Measurements from ENCODE around the gene RPRML. TPM values are rescaled to one million over a fixed set of nuclear protein-coding genes. Genes with fewer than 3 reads are reported as not detected.

The RPRML gene
- total RNA-seq, 1 donor: not detected

DNA sequence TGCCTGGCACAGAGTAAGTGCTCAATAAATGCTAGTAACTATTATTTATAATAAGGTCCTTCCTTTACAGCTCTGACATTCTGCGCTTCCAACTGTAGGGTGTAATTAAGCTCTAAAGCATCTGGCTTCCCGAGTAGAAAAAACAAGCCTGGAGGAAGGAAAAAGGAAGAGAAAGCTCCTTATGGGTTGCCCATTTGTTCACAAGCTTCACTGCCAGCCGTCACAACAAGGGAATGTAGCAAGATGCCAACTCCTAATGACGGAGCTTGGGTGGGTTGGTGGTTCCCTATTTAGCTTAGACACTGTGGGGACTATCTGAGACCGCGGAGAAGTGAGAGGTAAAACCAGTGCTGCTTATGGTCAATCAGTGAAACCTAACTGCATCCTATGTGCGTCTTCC lies 7.3 kb upstream of the RPRML start:
- no peak overlapping the region for H3K4me3 ChIP-seq (ENCODE audit: insufficient read depth, low read length)
- no peak overlapping the region for H3K4me2 ChIP-seq (ENCODE audit: insufficient read depth, low read length)
- H2AFZ ChIP-seq (ENCODE audit: low read length): no peak overlapping the region
- H3K27me3 ChIP-seq (ENCODE audit: insufficient read depth, low read length): peaks cover 26% of the 10 kb centered on the region
- no peaks in the 10 kb centered on the region for H3K79me2 ChIP-seq (ENCODE audit: insufficient read depth, low read length)
- H3K27ac ChIP-seq (ENCODE audit: low read depth, low read length): no peak overlapping the region
- H4K20me1 ChIP-seq (ENCODE audit: insufficient read depth, low read length): no peaks in the 10 kb centered on the region
- no peak for DNase-seq (ENCODE audit: insufficient read length, low spot score, missing footprints)
- TF ChIP-seq, protein P1, sequence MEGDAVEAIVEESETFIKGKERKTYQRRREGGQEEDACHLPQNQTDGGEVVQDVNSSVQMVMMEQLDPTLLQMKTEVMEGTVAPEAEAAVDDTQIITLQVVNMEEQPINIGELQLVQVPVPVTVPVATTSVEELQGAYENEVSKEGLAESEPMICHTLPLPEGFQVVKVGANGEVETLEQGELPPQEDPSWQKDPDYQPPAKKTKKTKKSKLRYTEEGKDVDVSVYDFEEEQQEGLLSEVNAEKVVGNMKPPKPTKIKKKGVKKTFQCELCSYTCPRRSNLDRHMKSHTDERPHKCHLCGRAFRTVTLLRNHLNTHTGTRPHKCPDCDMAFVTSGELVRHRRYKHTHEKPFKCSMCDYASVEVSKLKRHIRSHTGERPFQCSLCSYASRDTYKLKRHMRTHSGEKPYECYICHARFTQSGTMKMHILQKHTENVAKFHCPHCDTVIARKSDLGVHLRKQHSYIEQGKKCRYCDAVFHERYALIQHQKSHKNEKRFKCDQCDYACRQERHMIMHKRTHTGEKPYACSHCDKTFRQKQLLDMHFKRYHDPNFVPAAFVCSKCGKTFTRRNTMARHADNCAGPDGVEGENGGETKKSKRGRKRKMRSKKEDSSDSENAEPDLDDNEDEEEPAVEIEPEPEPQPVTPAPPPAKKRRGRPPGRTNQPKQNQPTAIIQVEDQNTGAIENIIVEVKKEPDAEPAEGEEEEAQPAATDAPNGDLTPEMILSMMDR (IDR thresholded peaks at IDR 0.05; ENCODE audit: extremely low read depth, low read depth, low read length): no peak
- H3K36me3 ChIP-seq (ENCODE audit: insufficient read depth, low read length): no peaks in the 10 kb centered on the region
- no peaks in the 10 kb centered on the region for H3K4me1 ChIP-seq (ENCODE audit: insufficient read depth, low read length)
- no peaks in the 10 kb centered on the region for H3K9me3 ChIP-seq (ENCODE audit: low read depth, low read length)

DNA sequence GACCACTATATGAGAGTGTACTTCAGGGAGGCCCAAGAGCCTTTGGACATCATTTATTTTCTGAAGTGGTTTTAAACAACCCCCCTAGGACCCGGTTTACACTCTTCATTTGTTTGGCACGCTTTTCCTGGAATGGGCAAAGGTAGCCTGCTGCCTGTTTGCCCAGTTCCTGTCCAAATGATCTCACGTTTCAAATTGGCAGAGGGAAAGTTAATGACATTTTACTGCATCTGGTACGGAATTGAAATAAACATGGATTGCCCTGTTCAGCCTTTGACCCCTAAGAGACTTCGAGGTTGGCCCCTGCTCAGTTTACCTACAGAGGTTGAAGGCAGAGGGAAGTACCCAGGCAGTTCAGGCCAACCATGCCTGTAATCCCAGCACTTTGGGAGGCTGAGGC lies 5.8 kb upstream of the RPRML start:
- no peak for DNase-seq (ENCODE audit: insufficient read length, low spot score, missing footprints)
- Histone ChIP-seq H4K20me1 (ENCODE audit: insufficient read depth, low read length) (no peaks in the 10 kb centered on the region), H3K27me3 (ENCODE audit: insufficient read depth, low read length) (peaks cover 24% of the 10 kb centered on the region), H3K79me2 (ENCODE audit: insufficient read depth, low read length) (no peaks in the 10 kb centered on the region), H3K4me1 (ENCODE audit: insufficient read depth, low read length) (no peaks in the 10 kb centered on the region), H3K4me3 (ENCODE audit: insufficient read depth, low read length) (no peak overlapping the region), H3K9me3 (ENCODE audit: low read depth, low read length) (no peaks in the 10 kb centered on the region), H3K4me2 (ENCODE audit: insufficient read depth, low read length) (no peak overlapping the region), H3K36me3 (ENCODE audit: insufficient read depth, low read length) (no peaks in the 10 kb centered on the region), H3K27ac (ENCODE audit: low read depth, low read length) (no peak overlapping the region), H2AFZ (ENCODE audit: low read length) (no peak overlapping the region)
- TF ChIP-seq, protein P1 (IDR thresholded peaks at IDR 0.05; ENCODE audit: extremely low read depth, low read depth, low read length): no peak

DNA sequence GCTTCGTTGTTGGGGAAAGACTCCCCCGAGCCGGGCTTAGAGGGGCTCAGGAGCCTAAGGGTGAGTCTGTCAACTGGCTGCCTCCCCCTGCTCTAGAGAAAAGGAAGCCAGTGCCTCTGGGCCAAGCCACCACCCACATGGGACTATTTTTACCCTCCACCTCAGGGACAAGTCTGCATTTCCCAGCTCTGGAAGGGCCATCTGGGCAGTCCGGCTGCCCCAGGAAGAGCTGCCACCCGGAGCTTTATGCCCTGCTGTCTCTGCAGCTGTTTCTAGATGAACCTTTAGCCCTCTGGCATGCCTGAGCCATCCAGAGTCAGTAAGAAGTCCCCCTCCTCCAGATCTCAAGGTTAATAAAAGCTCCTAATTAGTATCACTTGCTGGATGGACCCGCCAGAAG lies 5.3 kb upstream of the RPRML start:
- Histone ChIP-seq H3K4me3 (ENCODE audit: insufficient read depth, low read length) (no peak overlapping the region), H3K27ac (ENCODE audit: low read depth, low read length) (no peak overlapping the region), H2AFZ (ENCODE audit: low read length) (no peak overlapping the region), H3K4me2 (ENCODE audit: insufficient read depth, low read length) (no peak overlapping the region), H3K4me1 (ENCODE audit: insufficient read depth, low read length) (peaks cover 1% of the 10 kb centered on the region), H3K79me2 (ENCODE audit: insufficient read depth, low read length) (no peaks in the 10 kb centered on the region), H4K20me1 (ENCODE audit: insufficient read depth, low read length) (no peaks in the 10 kb centered on the region), H3K9me3 (ENCODE audit: low read depth, low read length) (no peaks in the 10 kb centered on the region), H3K27me3 (ENCODE audit: insufficient read depth, low read length) (peaks cover 26% of the 10 kb centered on the region), H3K36me3 (ENCODE audit: insufficient read depth, low read length) (no peaks in the 10 kb centered on the region)
- no peak for DNase-seq (ENCODE audit: insufficient read length, low spot score, missing footprints)
- TF ChIP-seq, protein P1 (IDR thresholded peaks at IDR 0.05; ENCODE audit: extremely low read depth, low read depth, low read length): no peak

DNA sequence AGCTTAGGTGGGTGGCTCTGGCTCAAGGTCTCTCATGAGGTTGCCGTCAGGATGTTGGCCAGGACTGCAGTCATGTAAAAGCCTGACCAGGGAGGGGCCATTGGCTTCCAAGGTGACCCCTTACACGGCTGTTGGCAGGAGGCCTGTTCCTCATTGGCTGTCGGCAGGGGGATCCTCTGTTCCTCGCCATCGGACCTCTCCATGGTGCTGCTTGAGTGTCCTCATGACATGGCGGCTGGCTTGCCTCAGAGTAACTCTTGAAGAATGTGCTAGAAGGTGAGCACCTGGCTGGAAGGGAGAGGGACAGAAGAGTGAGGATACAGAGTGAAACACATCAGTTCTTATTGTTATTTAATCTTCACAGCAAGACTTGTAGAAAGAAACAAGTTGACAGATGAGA lies 4.7 kb upstream of the RPRML start:
- no peaks in the 10 kb centered on the region for H3K36me3 ChIP-seq (ENCODE audit: insufficient read depth, low read length)
- DNase-seq (ENCODE audit: insufficient read length, low spot score, missing footprints): no peak
- peaks cover 4% of the 10 kb centered on the region for H3K4me1 ChIP-seq (ENCODE audit: insufficient read depth, low read length)
- H3K4me3 ChIP-seq (ENCODE audit: insufficient read depth, low read length): no peak overlapping the region
- H3K4me2 ChIP-seq (ENCODE audit: insufficient read depth, low read length): no peak overlapping the region
- peaks cover 26% of the 10 kb centered on the region for H3K27me3 ChIP-seq (ENCODE audit: insufficient read depth, low read length)
- TF ChIP-seq, protein P1 (IDR thresholded peaks at IDR 0.05; ENCODE audit: extremely low read depth, low read depth, low read length): no peak
- H3K27ac ChIP-seq (ENCODE audit: low read depth, low read length): no peak overlapping the region
- no peaks in the 10 kb centered on the region for H3K9me3 ChIP-seq (ENCODE audit: low read depth, low read length)
- no peak overlapping the region for H2AFZ ChIP-seq (ENCODE audit: low read length)
- no peaks in the 10 kb centered on the region for H3K79me2 ChIP-seq (ENCODE audit: insufficient read depth, low read length)
- no peaks in the 10 kb centered on the region for H4K20me1 ChIP-seq (ENCODE audit: insufficient read depth, low read length)

Measured in osteoblast (primary cell).